ENCODE measurements around the gene HHLA2. TPM values are rescaled to one million over a fixed set of nuclear protein-coding genes. Genes with fewer than 3 reads are reported as not detected.

HHLA2 gene
- polyA plus RNA-seq, 1 donor (not counting 4 experiments of a cell fraction or from before 2014, with no cell fraction given): not detected

DNA sequence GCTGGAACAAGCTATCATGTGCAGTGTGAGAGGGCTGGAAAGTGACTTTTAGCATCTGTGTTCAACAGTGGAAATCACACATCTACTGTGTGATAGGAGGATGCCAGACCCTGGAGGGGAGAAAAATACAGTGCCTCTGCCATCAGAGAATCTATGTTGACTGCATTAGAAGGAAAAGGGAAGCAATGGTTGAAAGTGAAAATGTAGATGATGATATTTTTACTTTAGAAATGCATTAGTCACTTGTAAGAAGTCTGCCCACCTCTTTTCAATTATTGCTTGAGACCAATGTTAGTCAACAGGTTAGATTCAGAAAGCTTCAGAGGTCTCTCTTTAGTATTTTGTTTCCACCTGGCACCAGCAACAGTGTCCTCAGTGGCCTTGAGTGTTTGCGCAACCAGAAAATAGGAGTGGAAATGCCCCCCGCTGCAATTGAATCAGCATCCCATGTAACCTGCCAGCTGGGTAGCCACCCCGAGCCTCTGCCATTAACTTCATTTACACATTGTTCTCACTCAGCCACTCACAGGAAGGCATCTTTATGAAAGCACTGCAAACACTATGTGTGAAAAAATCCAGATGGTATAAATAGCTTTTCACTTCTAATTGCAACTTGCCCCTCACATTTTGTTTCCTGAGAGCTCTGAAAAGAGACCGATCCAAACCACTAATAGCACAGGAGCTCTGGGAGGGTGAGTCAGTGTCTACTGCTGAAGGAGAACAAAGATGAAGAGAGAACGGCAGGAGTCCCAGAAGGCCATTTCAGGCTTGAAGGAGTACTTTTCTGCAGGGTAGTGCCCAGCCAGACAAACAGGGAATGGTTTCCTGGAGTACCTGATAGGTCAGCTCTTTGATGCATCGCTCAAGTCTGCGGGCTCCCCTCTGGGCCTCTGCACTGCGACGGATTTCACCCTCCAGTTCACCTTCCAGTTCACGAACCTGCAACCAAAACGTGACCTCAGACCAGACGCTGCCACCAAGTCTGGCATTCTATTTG lies 92.1 kb downstream of the HHLA2 start:
- Histone ChIP-seq H3K27me3 (ENCODE audit: control insufficient read depth, extremely low read depth, insufficient read depth, low read length) (no peaks in the 10 kb centered on the region), H3K4me3 (ENCODE audit: control insufficient read depth in 2 of 3, extremely low read depth in 1 of 3, insufficient read depth in 2 of 3, low read depth in 1 of 3, low read length in 3 of 3) (no peak overlapping the region), H4K20me1 (ENCODE audit: control insufficient read depth, extremely low read depth, insufficient read depth, low read length) (no peaks in the 10 kb centered on the region), H3K27ac (ENCODE audit: control insufficient read depth, insufficient read depth, low read length) (no peak overlapping the region), H3K4me2 (ENCODE audit: control insufficient read depth, extremely low read depth, insufficient read depth, low read depth, low read length) (no peak overlapping the region), H3K4me1 (ENCODE audit: control insufficient read depth, extremely low read depth, insufficient read depth, low read length) (no peaks in the 10 kb centered on the region), H3K9me1 (ENCODE audit: control insufficient read depth, extremely low read depth, insufficient read depth, low read length) (no peaks in the 10 kb centered on the region), H3K36me3 (ENCODE audit: control insufficient read depth in 2 of 2, extremely low read depth in 1 of 2, insufficient read depth in 2 of 2, low read length in 2 of 2) (no peaks in the 10 kb centered on the region), H3K79me2 (ENCODE audit: control insufficient read depth, insufficient read depth, low read length) (no peaks in the 10 kb centered on the region), H2AFZ (ENCODE audit: control insufficient read depth, low read length) (no peak overlapping the region), H3K9me3 (ENCODE audit: control insufficient read depth, low read depth, low read length) (no peaks in the 10 kb centered on the region), H3K9ac (ENCODE audit: control insufficient read depth, extremely low read depth, insufficient read depth, low read length) (no peak overlapping the region)
- TF ChIP-seq CTCF (optimal IDR thresholded peaks at IDR 0.05 in 1 of 3, IDR thresholded peaks at IDR 0.05 in 1 of 3, conservative IDR thresholded peaks at IDR 0.05 in 1 of 3; ENCODE audit: extremely low read depth in 1 of 3, insufficient read depth in 2 of 3, low read length in 3 of 3): no peak
- no peak for TF ChIP-seq EZH2 (IDR thresholded peaks at IDR 0.05; ENCODE audit: low read length)
- no peak for FAIRE-seq
- dilution Hi-C loops (cut with MboI; ENCODE audit: extremely low pct_ligation_motif_present, low sequenced_read_pairs): no loop called here
- DNase-seq (ENCODE audit: low read depth, low spot score): no peak

DNA sequence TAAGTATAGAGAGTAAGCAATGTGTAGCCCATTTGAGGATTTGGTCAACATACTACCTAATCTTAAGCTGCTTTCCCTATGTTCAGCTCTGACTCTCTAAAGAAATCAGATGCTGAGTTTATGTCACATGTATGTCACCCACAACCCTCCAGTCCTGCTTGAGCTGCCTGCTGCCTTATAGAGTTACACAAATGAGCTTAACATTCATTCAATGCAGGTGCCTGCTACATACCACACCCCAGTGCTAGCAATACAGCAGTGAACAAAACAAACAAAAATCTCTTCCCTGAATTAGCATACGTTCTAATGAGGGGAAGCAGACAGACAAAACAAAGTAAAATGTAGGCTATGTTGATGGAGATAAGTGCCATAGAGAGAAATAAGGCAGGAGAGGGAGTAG lies 93.0 kb downstream of the HHLA2 start:
- dilution Hi-C loops (cut with MboI; ENCODE audit: extremely low pct_ligation_motif_present, low sequenced_read_pairs): no loop called here
- H3K79me2 ChIP-seq (ENCODE audit: control insufficient read depth, insufficient read depth, low read length): no peaks in the 10 kb centered on the region
- no peaks in the 10 kb centered on the region for H3K9me1 ChIP-seq (ENCODE audit: control insufficient read depth, extremely low read depth, insufficient read depth, low read length)
- no peak for FAIRE-seq
- no peak overlapping the region for H3K27ac ChIP-seq (ENCODE audit: control insufficient read depth, insufficient read depth, low read length)
- no peak overlapping the region for H2AFZ ChIP-seq (ENCODE audit: control insufficient read depth, low read length)
- H3K4me1 ChIP-seq (ENCODE audit: control insufficient read depth, extremely low read depth, insufficient read depth, low read length): no peaks in the 10 kb centered on the region
- H4K20me1 ChIP-seq (ENCODE audit: control insufficient read depth, extremely low read depth, insufficient read depth, low read length): no peaks in the 10 kb centered on the region
- no peak overlapping the region for H3K4me3 ChIP-seq (ENCODE audit: control insufficient read depth in 2 of 3, extremely low read depth in 1 of 3, insufficient read depth in 2 of 3, low read depth in 1 of 3, low read length in 3 of 3)
- H3K36me3 ChIP-seq (ENCODE audit: control insufficient read depth in 2 of 2, extremely low read depth in 1 of 2, insufficient read depth in 2 of 2, low read length in 2 of 2): no peaks in the 10 kb centered on the region
- no peak overlapping the region for H3K4me2 ChIP-seq (ENCODE audit: control insufficient read depth, extremely low read depth, insufficient read depth, low read depth, low read length)
- no peak overlapping the region for H3K9ac ChIP-seq (ENCODE audit: control insufficient read depth, extremely low read depth, insufficient read depth, low read length)
- TF ChIP-seq CTCF (optimal IDR thresholded peaks at IDR 0.05 in 1 of 3, IDR thresholded peaks at IDR 0.05 in 1 of 3, conservative IDR thresholded peaks at IDR 0.05 in 1 of 3; ENCODE audit: extremely low read depth in 1 of 3, insufficient read depth in 2 of 3, low read length in 3 of 3): no peak
- TF ChIP-seq EZH2 (IDR thresholded peaks at IDR 0.05; ENCODE audit: low read length): no peak
- DNase-seq (ENCODE audit: low read depth, low spot score): no peak
- no peaks in the 10 kb centered on the region for H3K27me3 ChIP-seq (ENCODE audit: control insufficient read depth, extremely low read depth, insufficient read depth, low read length)
- no peaks in the 10 kb centered on the region for H3K9me3 ChIP-seq (ENCODE audit: control insufficient read depth, low read depth, low read length)

All from keratinocyte (primary cell).